Vagina (tissue), 2 donors: ENCODE data around the gene SFI1.

Experiments
- CTCF ChIP-seq, 3 experiments: fragments of 450-650 bp in 2 of 3; fragments of 200-600 bp in 1 of 3; sonication (generic) in 1 of 3; IDR thresholded peaks; one replicate each; pipeline ENCODE4 v1.5.1; 2017 to 2019; ENCODE audit warnings: antibody characterized with exemption in 3 of 3, mild to moderate bottlenecking in 2 of 3, moderate library complexity in 2 of 3
- POLR2A ChIP-seq, 2 donors: fragments of 450-650 bp; IDR thresholded peaks; one replicate each; pipeline ENCODE4 v1.6.1; 2017; ENCODE audit warnings: antibody characterized with exemption in 2 of 2, mild to moderate bottlenecking in 2 of 2, moderate library complexity in 2 of 2
- POLR2AphosphoS5 ChIP-seq, 2 donors: sonication (generic); formaldehyde crosslinking; IDR thresholded peaks; one replicate each; pipeline ENCODE4 v1.9.0; 2017; ENCODE audit warnings: antibody characterized with exemption in 2 of 2, mild to moderate bottlenecking in 2 of 2, low read depth in 1 of 2; ENCODE audit not compliant: insufficient read depth in 1 of 2

GRCh38 chr22:31503211-31503964 is 7.1 kb downstream of the SFI1 start:
- TF ChIP-seq CTCF (IDR thresholded peaks at IDR 0.05) (no peak), POLR2A (IDR thresholded peaks at IDR 0.05) (no peak), POLR2AphosphoS5 (IDR thresholded peaks at IDR 0.05; ENCODE audit: insufficient read depth in 1 of 2, low read depth in 1 of 2) (no peak)
